Activated naive CD4-positive, alpha-beta T cell treated with anti-CD3 and anti-CD28 coated beads, Interleukin-2, amount 50 U/mL, for 72 hours (primary cell): Measurements from ENCODE around the gene GPR34. TPM values are rescaled to one million over a fixed set of nuclear protein-coding genes. Genes with fewer than 3 reads are reported as not detected.

ENCODE experiments used
- ATAC-seq, 2 donors: fragments of 150-1000 bp; cut with Tn5 transposase; 2 replicates each; pipeline ENCODE4 v1.10.0; 2021; ENCODE audit warnings: mild to moderate bottlenecking in 2 of 2, moderate library complexity in 2 of 2
- DNase-seq, 2 donors: peaks; one replicate each; pipeline ENCODE4 v3.0.0; 2021 to 2022; ENCODE audit warnings: low spot score in 2 of 2
- H3K27ac Mint-ChIP-seq, 2 donors: one replicate each; pipeline ENCODE4 v1.8.0; 2022; ENCODE audit warnings: mild to moderate bottlenecking in 2 of 2, mixed read lengths in 2 of 2
- H3K36me3 Mint-ChIP-seq, 2 donors: one replicate each; pipeline ENCODE4 v1.8.0; 2022; ENCODE audit warnings: mixed read lengths in 2 of 2
- H3K9me3 Mint-ChIP-seq, 2 donors: one replicate each; pipeline ENCODE4 v1.8.0; 2022; ENCODE audit warnings: mixed read lengths in 2 of 2
- total RNA-seq, 2 donors: library from RNA; stranded (reverse); gene quantifications; one replicate each; pipeline ENCODE4 v1.2.3, GENCODE V29; 2022

Gene GPR34
- total RNA-seq, 2 donors from 2014 or later, result 0.23 to 0.25 TPM

- no peak overlapping the region for H3K27ac Mint-ChIP-seq
- H3K36me3 Mint-ChIP-seq, result peaks cover 0 to 4% of the 10 kb centered on the region in 2 donors
- DNase-seq (no peak), ATAC-seq (no peak)
- no peaks in the 10 kb centered on the region for H3K9me3 Mint-ChIP-seq
Measured at GRCh38 chrX:41684940-41685339, 3.8 kb upstream of the GPR34 start.

GRCh38 chrX:41686788-41687187 lies 2.0 kb upstream of the GPR34 start:
- H3K36me3 Mint-ChIP-seq, result peaks cover 0 to 4% of the 10 kb centered on the region in 2 donors
- no peak overlapping the region for H3K27ac Mint-ChIP-seq
- no peaks in the 10 kb centered on the region for H3K9me3 Mint-ChIP-seq
- peak in 1 of 2 donors; percentile 44 for ATAC-seq
- no peak for DNase-seq

GRCh38 chrX:41688156-41688555 lies 617 bp upstream of the GPR34 start:
- H3K9me3 Mint-ChIP-seq, result no peaks in the 10 kb centered on the region
- DNase-seq, result no peak

GRCh38 chrX:41689711-41690110 lies 938 bp downstream of the GPR34 start:
- Mint-ChIP-seq H3K27ac (no peak overlapping the region), H3K36me3 (peaks cover 0 to 4% of the 10 kb centered on the region in 2 donors), H3K9me3 (no peaks in the 10 kb centered on the region)
- ATAC-seq, result no peak
- no peak for DNase-seq

More at GRCh38 chrX:41688156-41688555, 617 bp upstream of the GPR34 start:
- ATAC-seq, result no peak
- Mint-ChIP-seq H3K27ac (no peak overlapping the region), H3K36me3 (peaks cover 0 to 4% of the 10 kb centered on the region in 2 donors)

GRCh38 chrX:41692162-41692749 lies 3.5 kb downstream of the GPR34 start:
- Mint-ChIP-seq H3K27ac (no peak overlapping the region), H3K36me3 (peaks cover 0 to 1% of the 10 kb centered on the region in 2 donors), H3K9me3 (no peaks in the 10 kb centered on the region)
- no peak for ATAC-seq
- no peak for DNase-seq

GRCh38 chrX:41693024-41693423 lies 4.3 kb downstream of the GPR34 start:
- no peaks in the 10 kb centered on the region for H3K36me3 Mint-ChIP-seq
- no peak for DNase-seq
- peak in 1 of 2 donors; percentile 49 for ATAC-seq
- no peak overlapping the region for H3K27ac Mint-ChIP-seq
- H3K9me3 Mint-ChIP-seq, result no peaks in the 10 kb centered on the region

GRCh38 chrX:41695426-41695825 lies 6.7 kb downstream of the GPR34 start:
- ATAC-seq (peak; percentile 24 to 46), DNase-seq (no peak)
- Mint-ChIP-seq H3K9me3 (no peaks in the 10 kb centered on the region), H3K27ac (no peak overlapping the region), H3K36me3 (no peaks in the 10 kb centered on the region)

GRCh38 chrX:41703574-41704029 lies 14.8 kb downstream of the GPR34 start:
- Mint-ChIP-seq H3K9me3 (no peaks in the 10 kb centered on the region), H3K36me3 (no peaks in the 10 kb centered on the region), H3K27ac (no peak overlapping the region)
- ATAC-seq (peak in 1 of 2 donors; percentile 86), DNase-seq (no peak)

GRCh38 chrX:41705042-41705441 lies 16.3 kb downstream of the GPR34 start:
- DNase-seq (no peak), ATAC-seq (no peak)
- Mint-ChIP-seq H3K9me3 (no peaks in the 10 kb centered on the region), H3K27ac (no peak overlapping the region), H3K36me3 (no peaks in the 10 kb centered on the region)

- Mint-ChIP-seq H3K27ac (no peak overlapping the region), H3K9me3 (no peaks in the 10 kb centered on the region), H3K36me3 (no peaks in the 10 kb centered on the region)
- ATAC-seq (no peak), DNase-seq (no peak)
Measured at GRCh38 chrX:41705680-41706374, 17.1 kb downstream of the GPR34 start.

GRCh38 chrX:41707218-41707617 lies 18.4 kb downstream of the GPR34 start:
- Mint-ChIP-seq H3K27ac (no peak overlapping the region), H3K9me3 (no peaks in the 10 kb centered on the region), H3K36me3 (no peaks in the 10 kb centered on the region)
- ATAC-seq (no peak), DNase-seq (no peak)

- peaks cover 0 to 3% of the 10 kb centered on the region in 2 donors for H3K36me3 Mint-ChIP-seq
- ATAC-seq, result no peak
Measured at GRCh38 chrX:41708486-41708885, 19.7 kb downstream of the GPR34 start.

GRCh38 chrX:41711021-41711667 lies 22.4 kb downstream of the GPR34 start:
- ATAC-seq (peak in 1 of 2 donors; percentile 80), DNase-seq (no peak)
- Mint-ChIP-seq H3K9me3 (no peaks in the 10 kb centered on the region), H3K27ac (no peak overlapping the region), H3K36me3 (peaks cover 0 to 10% of the 10 kb centered on the region in 2 donors)

More at GRCh38 chrX:41708486-41708885, 19.7 kb downstream of the GPR34 start:
- Mint-ChIP-seq H3K27ac (no peak overlapping the region), H3K9me3 (no peaks in the 10 kb centered on the region)
- no peak for DNase-seq

GRCh38 chrX:41716222-41716621 lies 27.4 kb downstream of the GPR34 start:
- H3K27ac Mint-ChIP-seq, result no peak overlapping the region
- DNase-seq, result no peak
- peaks cover 15 to 40% of the 10 kb centered on the region in 2 donors for H3K36me3 Mint-ChIP-seq
- H3K9me3 Mint-ChIP-seq, result peaks cover 8 to 16% of the 10 kb centered on the region in 2 donors
- peak; percentile 41 to 49 for ATAC-seq

- ATAC-seq, result no peak
- Mint-ChIP-seq H3K9me3 (peaks cover 8 to 16% of the 10 kb centered on the region in 2 donors), H3K27ac (no peak overlapping the region), H3K36me3 (peaks cover 15 to 41% of the 10 kb centered on the region in 2 donors)
- DNase-seq, result no peak
Measured at GRCh38 chrX:41716767-41717473, 28.1 kb downstream of the GPR34 start.

- peaks cover 23 to 45% of the 10 kb centered on the region in 2 donors for H3K36me3 Mint-ChIP-seq
- no peak for ATAC-seq
Measured at GRCh38 chrX:41718481-41719235, 29.9 kb downstream of the GPR34 start.

More at GRCh38 chrX:41718481-41719235, 29.9 kb downstream of the GPR34 start:
- no peak for DNase-seq
- Mint-ChIP-seq H3K27ac (no peak overlapping the region), H3K9me3 (peaks cover 8 to 16% of the 10 kb centered on the region in 2 donors)
